Kidney (tissue), 14 donors: Measurements from ENCODE around the gene STOX2. TPM values are rescaled to one million over a fixed set of nuclear protein-coding genes. Genes with fewer than 3 reads are reported as not detected.
"Not testable (repeated sequence)": the region's sequence is repeated elsewhere in the genome, so short reads cannot be mapped to it uniquely, and the experiment has no call there.

ENCODE experiments used
- DNase-seq, 5 donors: peaks; one replicate each; pipeline ENCODE4 v3.0.0-alpha.2; 2013 to 2020
- FAIRE-seq: peaks from 2 replicates; lab custom pipeline; 2012; peaks lifted over from hg19 to GRCh38; lab: Jason Lieb, UNC
- H3K27ac ChIP-seq, 2 donors: one replicate each; pipeline ENCODE4 v1.7.0; 2013; ENCODE audit warnings: low read depth in 2 of 2, low read length in 2 of 2, inconsistent platforms in 1 of 2
- H3K27me3 ChIP-seq: one replicate; pipeline ENCODE4 v1.7.1; 2013; ENCODE audit warnings: low read length, inconsistent platforms; ENCODE audit not compliant: control insufficient read depth, insufficient read depth
- H3K36me3 ChIP-seq, 3 donors: one replicate each; pipeline versions ENCODE4 v1.7.0 to v1.7.1; 2013; ENCODE audit warnings: low read length in 3 of 3, control low read depth in 1 of 3, inconsistent platforms in 1 of 3; ENCODE audit not compliant: insufficient read depth in 3 of 3, control insufficient read depth in 2 of 3
- H3K4me1 ChIP-seq, 3 donors: one replicate each; pipeline versions ENCODE4 v1.7.0 to v1.7.1; 2013; ENCODE audit warnings: low read length in 3 of 3, inconsistent platforms in 1 of 3, low read depth in 1 of 3; ENCODE audit not compliant: control insufficient read depth in 2 of 3, insufficient read depth in 2 of 3
- H3K4me3 ChIP-seq, 3 donors: one replicate each; pipeline versions ENCODE4 v1.7.0 to v1.8.1; 2013; ENCODE audit warnings: low read length in 3 of 3, control low read depth in 1 of 3, inconsistent platforms in 1 of 3
- H3K9ac ChIP-seq, 3 donors: one replicate each; pipeline versions ENCODE4 v1.7.0 to v1.7.1; 2013; ENCODE audit warnings: low read length in 3 of 3, control low read depth in 1 of 3, inconsistent platforms in 1 of 3
- H3K9me3 ChIP-seq, 3 donors: one replicate each; pipeline versions ENCODE4 v1.7.0 to v1.7.1; 2013; ENCODE audit warnings: low read length in 3 of 3, control low read depth in 1 of 3, inconsistent platforms in 1 of 3; ENCODE audit not compliant: control insufficient read depth in 2 of 3, insufficient read depth in 1 of 3
- CTCF ChIP-seq: IDR thresholded peaks from 3 replicates; pipeline ENCODE4 v1.5.1; 2012; ENCODE audit warnings: mild to moderate bottlenecking, moderate library complexity, borderline replicate concordance; ENCODE audit not compliant: insufficient read depth; ENCODE audit errors: extremely low read depth
- intact Hi-C: fragments of 100-400 bp; cut with DNase I; formaldehyde crosslinking; loops from one replicate; pipeline ENCODE4 v1.11.1; 2022
- polyA plus RNA-seq: library from polyadenylated mRNA; stranded (reverse); fragments of 350-450 nt; fragmentation: Illumina TruSeq; extraction: RNeasy Lipid Tissue Mini Kit (QIAGEN cat#74804); gene quantifications from one replicate; pipeline ENCODE4 v1.2.3, GENCODE V29; 2014; ENCODE audit warnings: low read depth, low replicate concordance; ENCODE audit not compliant: insufficient read depth
- total RNA-seq: library from RNA; stranded (reverse); fragmentation: NEBNext Ultra II Directional; extraction: Animal tissue kit (Norgen Biotek cat#: 25700); gene quantifications from one replicate; pipeline ENCODE4 v1.2.1, GENCODE V29; 2021
- donor health status: control.
- donor health status: control.
- donor health status: control.
- donor health status: control.
- donor health status: control.
- donor health status: DM: yes; HTN: yes; CAD: no.
- donor health status: Normal renal cell carcinoma (clear cell type).

STOX2 gene
- total and polyA plus RNA-seq, 2 donors from 2014 or later: 0.69 to 31.8 TPM

- no peak overlapping the region for H3K4me3 ChIP-seq
- no peak for FAIRE-seq
- H3K9ac ChIP-seq: no peak overlapping the region
- no peaks in the 10 kb centered on the region for H3K36me3 ChIP-seq
- no peak for TF ChIP-seq CTCF
- no peaks in the 10 kb centered on the region for H3K27me3 ChIP-seq
- DNase-seq: no peak
- no peak overlapping the region for H3K27ac ChIP-seq
- peaks cover 0 to 16% (median 5%) of the 10 kb centered on the region in 3 donors for H3K9me3 ChIP-seq
- H3K4me1 ChIP-seq: no peaks in the 10 kb centered on the region
- intact Hi-C loops: no loop called here
Measured at GRCh38 chr4:184046148-184046547, 141.0 kb downstream of the STOX2 start.

- FAIRE-seq, DNase-seq, H3K27me3 ChIP-seq, H3K36me3 ChIP-seq, H3K9ac ChIP-seq, H3K4me3 ChIP-seq, H3K27ac ChIP-seq, H3K4me1 ChIP-seq, H3K9me3 ChIP-seq, intact Hi-C loops: not testable (repeated sequence)
Measured at GRCh38 chr4:184051262-184051661, 146.2 kb downstream of the STOX2 start.

DNA sequence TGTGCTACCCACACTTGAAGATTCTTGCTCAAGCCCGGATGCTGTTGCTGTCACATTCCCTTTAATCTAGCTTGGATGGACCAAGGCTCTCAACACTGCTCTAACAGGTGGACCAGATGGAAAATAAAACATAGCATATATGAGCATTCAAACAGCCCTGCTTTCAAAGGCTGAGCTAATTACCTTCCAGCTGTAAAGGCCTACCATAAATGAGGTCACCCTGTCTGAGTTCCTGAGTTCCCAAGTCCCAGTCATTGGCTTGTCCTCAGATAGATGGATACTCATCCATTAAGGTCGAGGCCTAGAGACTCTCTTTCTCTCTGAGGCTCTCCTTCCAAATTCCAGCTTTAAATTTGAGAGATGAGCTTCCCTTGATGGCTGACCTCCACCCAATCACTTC, 147.5 kb downstream of the STOX2 start:
- no peak for TF ChIP-seq CTCF
- Histone ChIP-seq H3K9me3 (no peaks in the 10 kb centered on the region), H3K27ac (no peak overlapping the region), H3K4me3 (no peak overlapping the region), H3K36me3 (no peaks in the 10 kb centered on the region), H3K27me3 (no peaks in the 10 kb centered on the region), H3K9ac (no peak overlapping the region), H3K4me1 (no peaks in the 10 kb centered on the region)
- intact Hi-C loops: no loop called here
- DNase-seq: no peak
- no peak for FAIRE-seq

GRCh38 chr4:184053434-184053833, 148.3 kb downstream of the STOX2 start:
- no peak for FAIRE-seq
- intact Hi-C loops: no loop called here
- no peak overlapping the region for H3K9ac ChIP-seq

More at GRCh38 chr4:184053434-184053833, 148.3 kb downstream of the STOX2 start:
- DNase-seq: peak in 3 of 5 donors; percentile 52 to 60 (median 57)
- Histone ChIP-seq H3K4me1 (no peaks in the 10 kb centered on the region), H3K36me3 (no peaks in the 10 kb centered on the region), H3K27ac (no peak overlapping the region), H3K9me3 (no peaks in the 10 kb centered on the region), H3K4me3 (no peak overlapping the region), H3K27me3 (no peaks in the 10 kb centered on the region)
- TF ChIP-seq CTCF: no peak
